GM18870 (cell line): ENCODE data around the gene PKD2.
"Not testable (repeated sequence)": the region's sequence is repeated elsewhere in the genome, so short reads cannot be mapped to it uniquely, and the experiment has no call there.

ENCODE experiments used
- ATAC-seq: cut with Tn5 transposase; IDR thresholded peaks from one replicate; pipeline ENCODE4 v1.9.1; 2021; ENCODE audit warnings: moderate library complexity; ENCODE audit not compliant: unreplicated experiment

The PKD2 gene

GRCh38 chr4:88063634-88064296 is 56.3 kb downstream of the PKD2 start:
- no peak for ATAC-seq

- no peak for ATAC-seq
Measured at GRCh38 chr4:88064410-88064809, 57.0 kb downstream of the PKD2 start.

GRCh38 chr4:88070031-88070430 is 62.6 kb downstream of the PKD2 start:
- no peak for ATAC-seq

GRCh38 chr4:88075336-88075735 is 67.9 kb downstream of the PKD2 start:
- no peak for ATAC-seq

- no peak for ATAC-seq
Measured at GRCh38 chr4:88077911-88078524, 70.6 kb downstream of the PKD2 start.

- no peak for ATAC-seq
Measured at GRCh38 chr4:88078579-88078978, 71.1 kb downstream of the PKD2 start.

- no peak for ATAC-seq
Measured at GRCh38 chr4:88080626-88081025, 73.2 kb downstream of the PKD2 start.

- ATAC-seq = no peak
Measured at GRCh38 chr4:88087004-88087403, 79.6 kb downstream of the PKD2 start.

GRCh38 chr4:88090898-88091297 is 83.5 kb downstream of the PKD2 start:
- no peak for ATAC-seq

GRCh38 chr4:88091378-88091777 is 83.9 kb downstream of the PKD2 start:
- ATAC-seq = no peak

GRCh38 chr4:88093874-88094273 is 86.4 kb downstream of the PKD2 start:
- ATAC-seq = no peak

- no peak for ATAC-seq
Measured at GRCh38 chr4:88097301-88097700, 89.9 kb downstream of the PKD2 start.

GRCh38 chr4:88097781-88098180 is 90.3 kb downstream of the PKD2 start:
- no peak for ATAC-seq

- no peak for ATAC-seq
Measured at GRCh38 chr4:88098993-88099752, 91.7 kb downstream of the PKD2 start.

- no peak for ATAC-seq
Measured at GRCh38 chr4:88101165-88101564, 93.7 kb downstream of the PKD2 start.

GRCh38 chr4:88102026-88102425 is 94.6 kb downstream of the PKD2 start:
- ATAC-seq = no peak

- no peak for ATAC-seq
Measured at GRCh38 chr4:88104902-88105610, 97.6 kb downstream of the PKD2 start.

- no peak for ATAC-seq
Measured at GRCh38 chr4:88106205-88106604, 98.8 kb downstream of the PKD2 start.

GRCh38 chr4:88107406-88108107 is 100.1 kb downstream of the PKD2 start:
- ATAC-seq = no peak

GRCh38 chr4:88108108-88108465 is 100.7 kb downstream of the PKD2 start:
- ATAC-seq = not testable (repeated sequence)

- no peak for ATAC-seq
Measured at GRCh38 chr4:88108747-88109122, 101.3 kb downstream of the PKD2 start.
